Epithelial cell of esophagus (primary cell): ENCODE measurements around the gene HES7.

Experiments used
- DNase-seq: peaks from one replicate; pipeline ENCODE4 v3.0.0; 2010; ENCODE audit warnings: low read depth
- H3K4me3 ChIP-seq: 2 replicates; pipeline ENCODE4 v1.5.1; 2011; ENCODE audit warnings: mild to moderate bottlenecking, low read length, control low read depth
- CTCF ChIP-seq: IDR thresholded peaks from 2 replicates; pipeline ENCODE4 v1.5.1; 2011; ENCODE audit warnings: low read depth, mild to moderate bottlenecking, low read length, control low read depth, inconsistent platforms; ENCODE audit not compliant: insufficient read depth; ENCODE audit errors: missing control alignments

The HES7 gene

GRCh38 chr17:8133399-8133798, 9.5 kb upstream of the HES7 start:
- DNase-seq = no peak
- no peak for TF ChIP-seq CTCF
- no peak overlapping the region for H3K4me3 ChIP-seq

GRCh38 chr17:8131844-8132441, 8.0 kb upstream of the HES7 start:
- DNase-seq = peak; percentile 63
- H3K4me3 ChIP-seq = no peak overlapping the region
- no peak for TF ChIP-seq CTCF

- TF ChIP-seq CTCF = no peak
- DNase-seq = no peak
- H3K4me3 ChIP-seq = no peak overlapping the region
Observed at GRCh38 chr17:8128125-8128784, 4.3 kb upstream of the HES7 start.

GRCh38 chr17:8126491-8127066, 2.7 kb upstream of the HES7 start:
- no peak for DNase-seq
- no peak for TF ChIP-seq CTCF
- peak overlapping the region; percentile 80 for H3K4me3 ChIP-seq

GRCh38 chr17:8125947-8126490, 2.1 kb upstream of the HES7 start:
- DNase-seq = no peak
- TF ChIP-seq CTCF = no peak
- peak overlapping the region; percentile 80 for H3K4me3 ChIP-seq

GRCh38 chr17:8125154-8125946, 1.4 kb upstream of the HES7 start:
- TF ChIP-seq CTCF = no peak
- peak overlapping the region; percentile 80 for H3K4me3 ChIP-seq
- DNase-seq = peak; percentile 63
